RPMI7951 (cell line): ENCODE results near the gene IRS2. TPM values are rescaled to one million over a fixed set of nuclear protein-coding genes. Genes with fewer than 3 reads are reported as not detected.
"Not testable (repeated sequence)": the region's sequence is repeated elsewhere in the genome, so short reads cannot be mapped to it uniquely, and the experiment has no call there.

ENCODE experiments used
- DNase-seq: peaks from one replicate; pipeline ENCODE4 v3.0.0-alpha.2; 2012; ENCODE audit warnings: low read depth
- total RNA-seq: library from RNA; depleted of rRNA; stranded (reverse); fragments of >200 nt; shearing (Covaris generic); gene quantifications from 2 replicates; pipeline ENCODE4 v1.2.3, GENCODE V29; 2014

IRS2 gene
- total RNA-seq, 1 experiment from 2014 or later, result 0.24 TPM

DNA sequence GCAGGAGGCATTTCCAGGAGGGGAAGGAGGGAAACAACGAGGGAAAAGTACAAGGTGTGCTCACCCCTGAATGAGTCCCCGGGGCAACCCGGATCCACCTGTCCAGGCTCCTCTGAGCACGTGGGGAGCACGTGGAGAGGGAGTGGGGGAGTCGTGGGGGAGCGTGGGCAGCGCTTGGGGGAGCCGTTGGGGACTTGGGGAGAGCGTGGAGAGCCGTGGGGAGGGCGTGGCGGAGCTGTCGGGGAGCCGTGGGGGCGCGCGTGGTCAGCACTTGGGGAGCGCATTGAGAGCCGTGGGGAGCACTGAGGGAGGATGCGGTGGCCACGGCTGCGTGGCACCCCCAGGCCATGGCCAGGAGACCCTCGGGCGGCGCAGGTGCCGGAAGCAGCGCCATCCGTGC is 52.8 kb downstream of the IRS2 start:
- DNase-seq, result no peak

- DNase-seq, result not testable (repeated sequence)
Observed at GRCh38 chr13:109732470-109733170, 53.8 kb downstream of the IRS2 start.

GRCh38 chr13:109730812-109731335 is 55.5 kb downstream of the IRS2 start:
- DNase-seq, result no peak

GRCh38 chr13:109728791-109729731 is 57.3 kb downstream of the IRS2 start:
- peak; percentile 21 for DNase-seq

DNA sequence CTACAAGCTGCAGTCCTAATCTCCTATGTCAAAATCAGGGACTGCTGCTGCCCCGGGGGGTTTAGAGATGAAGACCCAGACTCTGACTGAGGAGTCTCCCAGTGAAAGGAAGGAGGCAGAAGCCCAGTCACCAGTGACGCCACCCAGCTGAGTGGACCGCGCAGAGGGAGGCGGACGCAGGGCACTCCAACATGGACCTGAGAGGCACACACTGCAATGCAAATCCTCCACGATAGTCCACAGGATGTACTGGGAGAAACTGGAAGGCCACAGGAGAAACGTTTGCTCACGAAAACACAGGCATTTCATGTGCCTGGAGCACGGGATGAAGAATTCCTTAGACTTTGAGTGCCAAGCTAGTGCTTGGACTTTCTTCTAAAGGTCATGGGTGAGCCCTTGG is 58.3 kb downstream of the IRS2 start:
- DNase-seq, result no peak

- no peak for DNase-seq
Observed at GRCh38 chr13:109727251-109727650, 59.1 kb downstream of the IRS2 start.

- DNase-seq, result no peak
Observed at GRCh38 chr13:109725995-109726637, 60.3 kb downstream of the IRS2 start.

DNA sequence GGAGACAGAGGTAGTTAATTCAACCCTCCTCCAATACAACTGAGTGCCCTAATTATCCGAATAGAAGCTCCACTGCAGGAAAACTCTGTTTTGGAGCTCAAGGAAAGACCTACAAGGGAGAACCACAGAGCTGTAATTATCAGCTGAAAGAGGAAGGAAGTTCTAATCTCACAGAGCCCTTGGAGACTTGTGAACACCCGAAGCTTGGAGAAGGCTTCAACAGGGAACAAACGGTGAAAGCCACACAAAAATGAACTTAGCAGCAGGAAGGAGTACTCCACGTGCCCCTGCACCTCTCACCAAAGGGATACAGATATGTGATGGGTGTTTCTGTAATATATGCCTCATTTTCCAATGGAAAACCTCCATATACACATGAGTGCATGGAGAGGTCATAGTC is 61.1 kb downstream of the IRS2 start:
- no peak for DNase-seq

DNA sequence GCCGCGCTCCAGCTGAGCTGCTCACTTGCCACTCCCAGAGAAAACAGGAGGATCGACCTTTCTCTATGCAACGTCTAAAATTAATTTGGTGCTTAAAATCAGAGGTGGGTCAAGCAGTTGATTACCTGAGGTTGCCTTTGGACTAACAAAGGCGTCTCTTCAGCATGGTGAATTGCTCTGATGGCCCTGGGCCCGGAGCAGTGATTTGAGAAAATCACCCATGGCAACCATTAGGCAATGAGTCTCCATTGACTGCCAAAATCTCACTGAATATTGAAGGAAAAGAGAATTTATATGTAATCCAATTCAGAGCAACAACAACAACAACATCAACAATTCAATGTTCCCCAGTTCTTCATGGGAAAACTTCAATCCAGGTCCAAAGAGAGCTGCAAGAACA is 61.8 kb downstream of the IRS2 start:
- DNase-seq, result no peak

- DNase-seq, result no peak
Observed at GRCh38 chr13:109723046-109723445, 63.3 kb downstream of the IRS2 start.

GRCh38 chr13:109722068-109722467 is 64.3 kb downstream of the IRS2 start:
- no peak for DNase-seq

- no peak for DNase-seq
Observed at GRCh38 chr13:109720758-109721184, 65.6 kb downstream of the IRS2 start.

GRCh38 chr13:109719962-109720646 is 66.3 kb downstream of the IRS2 start:
- DNase-seq, result no peak

GRCh38 chr13:109718726-109719125 is 67.7 kb downstream of the IRS2 start:
- no peak for DNase-seq

- DNase-seq, result no peak
Observed at GRCh38 chr13:109717686-109718085, 68.7 kb downstream of the IRS2 start.

GRCh38 chr13:109715902-109716301 is 70.5 kb downstream of the IRS2 start:
- DNase-seq, result no peak

DNA sequence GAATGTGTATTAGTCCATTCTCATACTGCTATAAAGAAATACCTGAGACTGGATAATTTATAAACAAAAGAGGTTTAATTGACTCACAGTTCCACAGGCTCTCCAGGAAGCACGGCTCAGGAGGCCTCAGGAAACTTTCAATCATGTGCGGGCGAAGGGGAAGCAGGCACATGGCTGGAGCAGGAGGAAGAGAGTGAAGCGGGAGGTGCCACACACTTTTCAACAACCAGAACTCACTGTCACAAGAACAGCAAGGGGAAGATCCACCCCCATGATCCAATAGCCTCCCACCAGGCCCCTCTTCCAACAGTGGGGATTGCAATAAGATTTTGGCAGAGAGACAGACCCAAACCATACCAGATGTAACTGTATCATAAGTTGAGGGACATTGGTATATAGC is 72.7 kb downstream of the IRS2 start:
- DNase-seq, result no peak

DNA sequence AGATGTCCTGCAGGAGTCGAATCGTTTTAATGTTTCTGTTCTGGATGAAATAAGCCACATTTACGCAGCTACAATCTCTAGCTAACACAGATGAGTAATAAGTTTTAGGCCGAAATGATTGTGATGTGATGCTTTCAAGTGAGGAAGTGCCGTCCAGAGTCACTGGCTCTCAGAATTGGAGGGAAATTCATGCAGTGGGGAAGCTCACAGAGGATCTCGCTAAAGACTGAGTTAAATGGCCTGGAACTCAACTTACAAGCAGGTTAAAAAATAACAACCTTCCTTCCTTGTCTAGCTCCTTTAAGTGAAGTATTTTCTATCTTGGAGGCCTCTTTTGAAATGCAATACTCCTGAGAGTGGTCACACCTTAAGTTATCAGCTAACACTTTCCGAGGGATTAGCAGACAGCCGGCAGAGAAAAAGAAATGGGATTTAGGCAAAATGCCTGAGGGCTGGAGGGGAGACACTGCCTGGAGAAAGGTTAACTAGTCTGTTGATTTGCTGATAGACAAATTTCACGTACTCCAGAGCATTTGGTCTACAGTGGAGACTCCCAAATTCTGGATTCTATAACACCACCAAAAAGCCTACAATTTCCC is 74.2 kb downstream of the IRS2 start:
- no peak for DNase-seq

DNA sequence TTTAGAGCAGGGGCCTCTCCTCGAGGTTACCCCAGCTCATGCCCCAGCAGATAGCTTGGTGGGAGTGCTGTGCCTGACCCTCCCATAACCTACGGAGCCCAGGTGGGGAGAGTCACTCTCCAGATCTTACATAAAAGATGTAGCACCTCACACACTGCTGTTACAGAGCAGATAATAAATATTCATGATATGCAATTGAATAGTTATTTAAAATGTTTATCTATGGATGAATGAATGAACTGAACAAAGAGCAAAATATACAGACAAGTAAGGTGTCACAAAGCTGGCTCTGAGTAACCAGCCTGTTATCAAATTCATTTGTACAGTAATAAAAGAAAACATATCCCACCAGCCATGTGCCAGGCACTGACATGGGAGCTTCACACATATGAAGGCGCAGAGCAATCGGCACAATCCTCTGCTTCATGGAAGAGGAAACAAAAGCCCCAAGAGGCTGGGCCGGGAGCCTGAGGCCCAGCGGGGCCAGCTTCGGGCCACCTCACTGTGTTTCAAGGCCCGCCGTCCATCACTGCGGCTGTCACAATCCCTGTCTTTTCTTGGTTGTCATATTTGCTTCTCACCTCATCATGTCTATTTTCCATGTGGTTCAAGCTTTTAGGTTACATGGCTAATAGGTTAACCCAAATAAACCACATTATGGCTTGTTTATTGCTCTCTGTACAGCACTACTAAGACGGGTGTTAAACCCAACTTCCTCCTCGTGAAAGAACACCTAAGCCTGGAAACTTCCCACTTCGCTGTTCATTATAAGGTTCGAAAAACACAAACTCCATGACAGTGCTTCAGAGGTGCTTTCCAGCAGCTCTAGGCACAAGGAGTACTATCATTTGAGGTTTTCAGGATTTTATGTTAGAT is 78.4 kb downstream of the IRS2 start:
- DNase-seq, result no peak

DNA sequence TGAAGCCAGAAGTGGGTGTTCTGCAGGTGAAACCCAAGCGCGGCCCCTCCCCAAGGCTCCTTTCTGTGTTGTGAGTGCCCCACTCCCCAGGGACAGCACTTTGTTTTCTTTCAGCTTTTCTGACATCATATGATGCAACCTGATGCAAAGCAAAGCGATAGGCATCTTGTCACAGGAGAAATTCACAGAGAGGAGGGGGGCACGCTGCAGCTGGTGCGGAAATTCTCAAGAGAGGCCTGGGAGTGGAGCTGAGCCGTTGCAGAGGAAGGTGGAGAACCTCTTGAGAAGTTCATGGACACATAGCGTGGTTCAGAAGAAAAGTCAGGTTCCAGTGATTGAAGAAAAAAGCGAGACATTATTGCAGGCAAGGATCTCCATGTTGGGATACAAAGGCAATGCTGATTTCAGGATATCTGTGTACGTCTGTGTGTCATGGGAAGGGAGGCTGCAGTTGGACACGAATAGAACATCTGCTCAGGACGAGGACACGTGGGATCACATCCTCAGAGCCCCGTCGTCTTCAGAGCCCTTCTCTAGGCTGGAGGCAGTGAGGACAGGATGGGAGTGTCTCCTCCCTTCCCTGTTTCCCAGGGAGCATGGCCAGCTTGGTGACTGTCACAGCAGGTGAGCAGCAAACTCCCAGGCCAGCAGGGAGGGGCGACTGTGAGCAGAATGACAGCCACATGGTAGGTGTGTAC is 79.2 kb downstream of the IRS2 start:
- DNase-seq, result no peak
